GM18499 (cell line): ENCODE measurements around the gene PWWP2B.
"Not testable (repeated sequence)": the region's sequence is repeated elsewhere in the genome, so short reads cannot be mapped to it uniquely, and the experiment has no call there.

Source experiments
- ATAC-seq: cut with Tn5 transposase; IDR thresholded peaks from one replicate; pipeline ENCODE4 v1.9.1; 2021; ENCODE audit warnings: moderate number of reproducible peaks; ENCODE audit not compliant: insufficient read depth, unreplicated experiment

The PWWP2B gene

GRCh38 chr10:132397036-132397541 is at the start of gene PWWP2B:
PWWP2B (plus strand) TSS chr10:132397200; CDS start chr10:132397227, 27 bp downstream.
- ATAC-seq = no peak

GRCh38 chr10:132347211-132347930 is 49.6 kb upstream of the PWWP2B start:
- ATAC-seq = no peak

- ATAC-seq = no peak
These were observed 49.1 kb upstream of the PWWP2B start for GRCh38 chr10:132347931-132348267.

GRCh38 chr10:132349766-132350165 is 47.2 kb upstream of the PWWP2B start:
- no peak for ATAC-seq

- no peak for ATAC-seq
These were observed 46.6 kb upstream of the PWWP2B start for GRCh38 chr10:132350391-132350790.

- ATAC-seq = no peak
These were observed 46.1 kb upstream of the PWWP2B start for GRCh38 chr10:132350946-132351345.

- ATAC-seq = no peak
These were observed 45.4 kb upstream of the PWWP2B start for GRCh38 chr10:132351611-132352010.

GRCh38 chr10:132352462-132353308 is 44.3 kb upstream of the PWWP2B start:
- not testable (repeated sequence) for ATAC-seq

GRCh38 chr10:132353456-132354355 is 43.3 kb upstream of the PWWP2B start:
- ATAC-seq = no peak

- ATAC-seq = no peak
These were observed 42.5 kb upstream of the PWWP2B start for GRCh38 chr10:132354356-132355094.

GRCh38 chr10:132355297-132355696 is 41.7 kb upstream of the PWWP2B start:
- no peak for ATAC-seq

GRCh38 chr10:132355754-132356153 is 41.2 kb upstream of the PWWP2B start:
- ATAC-seq = no peak

- ATAC-seq = no peak
These were observed 40.3 kb upstream of the PWWP2B start for GRCh38 chr10:132356621-132357195.

GRCh38 chr10:132357286-132358058 is 39.5 kb upstream of the PWWP2B start:
- no peak for ATAC-seq

- no peak for ATAC-seq
These were observed 37.5 kb upstream of the PWWP2B start for GRCh38 chr10:132359305-132360040.

GRCh38 chr10:132360766-132361447 is 36.1 kb upstream of the PWWP2B start:
- no peak for ATAC-seq

GRCh38 chr10:132361581-132362101 is 35.4 kb upstream of the PWWP2B start:
- ATAC-seq = no peak
